NCI-H2029 (cell line): ENCODE measurements around the gene KLC1.
A peak's percentile ranks its signal among the peaks of the same experiment; 100 is the strongest.

Experiments
- DNase-seq: peaks from one replicate; lab custom pipeline; 2025; lab: John Stamatoyannopoulos, UW

KLC1 gene

GRCh38 chr14:103705118-103705503, 76.1 kb downstream of the KLC1 start:
- DNase-seq: no peak

- DNase-seq: no peak
Measured at GRCh38 chr14:103705504-103706284, 76.7 kb downstream of the KLC1 start.

GRCh38 chr14:103706551-103707328, 77.7 kb downstream of the KLC1 start:
- no peak for DNase-seq

- no peak for DNase-seq
Measured at GRCh38 chr14:103707329-103708263, 78.6 kb downstream of the KLC1 start.

- DNase-seq: no peak
Measured at GRCh38 chr14:103708750-103709187, 79.8 kb downstream of the KLC1 start.

GRCh38 chr14:103709814-103710213, 80.8 kb downstream of the KLC1 start:
- DNase-seq: no peak

- DNase-seq: no peak
Measured at GRCh38 chr14:103710771-103711377, 81.9 kb downstream of the KLC1 start.

GRCh38 chr14:103711516-103712431, 82.8 kb downstream of the KLC1 start:
- peak; percentile 19 for DNase-seq

- no peak for DNase-seq
Measured at GRCh38 chr14:103712633-103713247, 83.7 kb downstream of the KLC1 start.

GRCh38 chr14:103713304-103714062, 84.5 kb downstream of the KLC1 start:
- no peak for DNase-seq

GRCh38 chr14:103714063-103714724, 85.2 kb downstream of the KLC1 start:
- DNase-seq: no peak

- peak; percentile 93 for DNase-seq
Measured at GRCh38 chr14:103715052-103716000, 86.3 kb downstream of the KLC1 start, which contains the start of the genes XRCC3 and ZFYVE21. Gene XRCC3, minus strand, starts transcription at chr14:103715451. Its CDS starts 4,364 bp downstream, at chr14:103711087. Gene ZFYVE21, plus strand, starts transcription at chr14:103715810. Its CDS starts 32 bp downstream, at chr14:103715842.

- no peak for DNase-seq
Measured at GRCh38 chr14:103716091-103716801, 87.2 kb downstream of the KLC1 start.

- DNase-seq: no peak
Measured at GRCh38 chr14:103716899-103717411, 87.9 kb downstream of the KLC1 start.

GRCh38 chr14:103718572-103718971, 89.6 kb downstream of the KLC1 start:
- no peak for DNase-seq

GRCh38 chr14:103719751-103720150, 90.7 kb downstream of the KLC1 start:
- DNase-seq: no peak
